GM19035 (cell line): ENCODE results near the gene CACNA1D.
"Not testable (repeated sequence)": the region's sequence is repeated elsewhere in the genome, so short reads cannot be mapped to it uniquely, and the experiment has no call there.

Experiments
- ATAC-seq: cut with Tn5 transposase; IDR thresholded peaks from one replicate; pipeline ENCODE4 v1.9.1; 2021; ENCODE audit not compliant: unreplicated experiment

Gene CACNA1D

GRCh38 chr3:53612508-53612907 is 118.1 kb downstream of the CACNA1D start:
- ATAC-seq: no peak

GRCh38 chr3:53613125-53613524 is 118.7 kb downstream of the CACNA1D start:
- ATAC-seq: no peak

- ATAC-seq: no peak
Observed at GRCh38 chr3:53614307-53614706, 119.9 kb downstream of the CACNA1D start.

GRCh38 chr3:53616321-53616720 is 121.9 kb downstream of the CACNA1D start:
- no peak for ATAC-seq

GRCh38 chr3:53616971-53617892 is 122.8 kb downstream of the CACNA1D start:
- no peak for ATAC-seq

- no peak for ATAC-seq
Observed at GRCh38 chr3:53617893-53618523, 123.6 kb downstream of the CACNA1D start.

GRCh38 chr3:53618524-53618906 is 124.1 kb downstream of the CACNA1D start:
- no peak for ATAC-seq

- no peak for ATAC-seq
Observed at GRCh38 chr3:53618936-53619335, 124.5 kb downstream of the CACNA1D start.

- no peak for ATAC-seq
Observed at GRCh38 chr3:53624061-53624857, 129.8 kb downstream of the CACNA1D start.

- ATAC-seq: no peak
Observed at GRCh38 chr3:53626876-53627275, 132.5 kb downstream of the CACNA1D start.

GRCh38 chr3:53628536-53629401 is 134.4 kb downstream of the CACNA1D start:
- no peak for ATAC-seq

GRCh38 chr3:53629402-53629723 is 135.0 kb downstream of the CACNA1D start:
- no peak for ATAC-seq

GRCh38 chr3:53630547-53630946 is 136.1 kb downstream of the CACNA1D start:
- ATAC-seq: no peak

GRCh38 chr3:53633197-53633787 is 138.9 kb downstream of the CACNA1D start:
- ATAC-seq: no peak

- no peak for ATAC-seq
Observed at GRCh38 chr3:53635041-53635440, 140.6 kb downstream of the CACNA1D start.

GRCh38 chr3:53638806-53639205 is 144.4 kb downstream of the CACNA1D start:
- ATAC-seq: not testable (repeated sequence)

- no peak for ATAC-seq
Observed at GRCh38 chr3:53641397-53641796, 147.0 kb downstream of the CACNA1D start.

GRCh38 chr3:53642211-53642610 is 147.8 kb downstream of the CACNA1D start:
- no peak for ATAC-seq

GRCh38 chr3:53643757-53644156 is 149.3 kb downstream of the CACNA1D start:
- no peak for ATAC-seq

- no peak for ATAC-seq
Observed at GRCh38 chr3:53645754-53646153, 151.3 kb downstream of the CACNA1D start.
